ENCODE results near the gene FUBP3. TPM values are rescaled to one million over a fixed set of nuclear protein-coding genes. Genes with fewer than 3 reads are reported as not detected.

The FUBP3 gene
- total RNA-seq, 1 donor from 2014 or later, result 39.6 TPM

GRCh38 chr9:130660683-130661450 lies 81.5 kb downstream of the FUBP3 start:
- DNase-seq (ENCODE audit: extremely low read depth, low read depth, low spot score), result no peak

DNA sequence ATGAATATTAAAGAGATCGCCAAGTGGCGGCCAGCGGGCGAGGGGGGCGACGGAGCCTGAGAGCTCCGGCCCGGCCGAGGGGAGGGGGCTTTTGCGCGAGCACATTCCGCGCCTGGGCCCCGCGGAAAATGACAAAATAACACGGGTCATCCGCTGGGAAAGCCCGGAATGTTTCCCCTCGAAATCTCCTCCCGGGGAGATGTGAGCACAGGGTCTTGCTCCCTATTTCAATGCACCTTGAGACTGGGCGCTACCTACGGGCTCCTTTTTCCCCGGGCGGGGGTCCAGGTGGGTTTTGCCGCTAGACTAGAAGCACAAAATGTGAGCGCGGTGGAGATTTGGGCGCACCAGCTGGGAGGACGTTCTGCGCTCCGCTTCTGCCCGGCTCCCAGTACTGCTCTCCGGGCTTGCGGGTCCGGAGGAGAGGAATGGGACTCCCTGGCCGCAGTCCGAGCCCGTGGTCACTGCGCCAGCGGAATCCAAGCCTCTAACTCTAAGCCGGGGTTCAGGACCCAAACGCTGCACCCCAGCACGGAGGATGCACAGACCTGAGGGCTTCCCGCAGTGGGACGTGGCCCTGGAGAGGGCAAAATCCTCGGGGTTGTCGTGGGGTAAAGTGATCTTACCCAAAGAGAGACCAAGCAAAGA lies 82.2 kb downstream of the FUBP3 start:
- no peak for DNase-seq (ENCODE audit: extremely low read depth, low read depth, low spot score)

DNA sequence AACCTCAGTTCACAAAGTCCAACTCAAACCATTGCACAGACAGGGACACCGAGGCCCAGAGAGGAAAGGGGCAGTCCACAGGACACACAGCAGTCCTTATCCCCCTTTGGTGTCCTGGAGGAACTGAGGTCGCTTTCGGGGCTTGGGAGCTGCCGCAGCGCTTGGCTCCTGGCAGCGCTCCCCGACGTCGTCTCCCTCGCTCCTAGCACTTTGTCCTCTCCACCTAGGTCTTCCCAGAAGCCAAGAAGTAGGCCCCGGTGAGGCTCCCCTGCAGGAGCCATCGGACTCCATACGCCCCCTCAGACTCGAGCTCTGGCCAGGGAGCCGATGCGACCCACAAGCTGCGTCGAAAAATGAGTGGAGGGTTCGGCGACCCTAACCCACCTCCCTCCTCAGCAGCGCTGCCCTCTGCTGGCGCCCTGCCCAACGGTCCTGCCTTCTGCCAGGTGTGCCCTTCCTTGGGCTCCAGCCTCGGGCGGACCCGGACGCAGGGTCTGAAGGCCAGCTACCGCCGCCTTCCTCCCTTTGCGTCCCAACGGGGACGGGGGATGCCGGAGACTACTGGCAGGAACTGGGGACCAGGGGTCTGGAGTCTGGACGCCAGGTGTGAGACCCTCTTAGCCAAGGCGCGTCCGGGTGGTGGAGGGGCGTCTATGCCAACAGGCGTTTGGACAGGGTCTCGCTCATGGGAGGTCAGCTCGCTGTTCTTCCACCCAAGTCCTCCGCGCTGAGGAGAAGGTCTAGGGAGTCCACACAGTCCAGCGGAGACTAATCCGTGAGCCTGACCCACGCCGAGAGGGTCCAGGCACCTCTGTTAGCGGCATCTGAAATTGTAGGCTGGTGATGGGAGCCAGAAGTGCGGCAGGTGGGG lies 83.0 kb downstream of the FUBP3 start:
- DNase-seq (ENCODE audit: extremely low read depth, low read depth, low spot score), result no peak

DNA sequence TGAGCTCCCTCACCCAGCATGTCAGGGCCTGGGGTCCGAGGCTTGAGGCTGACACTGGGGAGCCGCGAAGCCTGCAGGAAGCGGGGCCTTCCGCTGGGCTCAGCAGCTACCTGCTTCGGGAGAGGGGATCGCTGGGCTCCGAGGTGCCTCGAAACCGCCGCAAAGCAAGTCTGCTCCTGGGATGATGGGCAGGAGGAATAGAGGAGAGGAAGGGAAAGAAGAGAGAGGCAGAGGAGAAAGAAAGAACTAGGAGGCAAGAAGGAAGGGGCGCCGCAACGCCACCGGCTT lies 83.5 kb downstream of the FUBP3 start:
- DNase-seq (ENCODE audit: extremely low read depth, low read depth, low spot score), result no peak

- DNase-seq (ENCODE audit: extremely low read depth, low read depth, low spot score), result no peak
Observed at GRCh38 chr9:130663258-130663976, 84.0 kb downstream of the FUBP3 start.

DNA sequence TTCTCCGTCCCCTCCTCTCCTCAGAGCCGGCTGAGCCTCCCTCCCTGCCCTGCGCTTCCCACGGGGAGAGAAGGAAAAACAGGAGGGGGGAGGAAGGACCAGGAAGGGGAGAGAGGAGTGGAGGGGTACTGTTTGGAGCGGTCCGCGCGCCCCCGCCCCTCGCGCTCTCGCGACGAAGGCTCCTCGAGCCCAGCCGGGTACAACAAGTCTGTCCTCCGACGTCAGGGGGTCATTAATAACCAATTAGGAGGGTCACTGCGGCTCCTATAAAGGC lies 84.5 kb downstream of the FUBP3 start:
- no peak for DNase-seq (ENCODE audit: extremely low read depth, low read depth, low spot score)

- DNase-seq (ENCODE audit: extremely low read depth, low read depth, low spot score), result no peak
Observed at GRCh38 chr9:130664251-130665028, 85.1 kb downstream of the FUBP3 start, which contains the start of gene PRDM12. Gene PRDM12 (plus strand): TSS chr9:130664594. CDS start chr9:130664654, 60 bp downstream.

- DNase-seq (ENCODE audit: extremely low read depth, low read depth, low spot score), result no peak
Observed at GRCh38 chr9:130665029-130665430, 85.7 kb downstream of the FUBP3 start.

- DNase-seq (ENCODE audit: extremely low read depth, low read depth, low spot score), result no peak
Observed at GRCh38 chr9:130665431-130666392, 86.3 kb downstream of the FUBP3 start.

GRCh38 chr9:130666393-130667119 lies 87.2 kb downstream of the FUBP3 start:
- no peak for DNase-seq (ENCODE audit: extremely low read depth, low read depth, low spot score)

DNA sequence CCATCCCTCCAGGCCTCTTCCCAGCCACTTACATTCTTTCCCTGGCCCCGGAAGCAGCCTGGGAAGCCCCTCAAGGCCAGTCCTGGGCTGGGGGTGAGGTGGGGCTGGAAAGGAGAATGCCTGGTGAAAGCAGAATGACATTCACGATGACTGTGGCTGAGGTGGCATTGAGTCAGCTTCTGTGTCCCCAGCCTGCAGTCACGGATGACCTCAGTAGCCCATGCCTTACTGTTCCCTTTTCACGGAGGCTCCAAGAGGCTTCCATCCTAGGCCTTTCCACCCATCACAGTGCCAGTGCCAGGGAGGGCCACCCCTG lies 87.7 kb downstream of the FUBP3 start:
- no peak for DNase-seq (ENCODE audit: extremely low read depth, low read depth, low spot score)

DNA sequence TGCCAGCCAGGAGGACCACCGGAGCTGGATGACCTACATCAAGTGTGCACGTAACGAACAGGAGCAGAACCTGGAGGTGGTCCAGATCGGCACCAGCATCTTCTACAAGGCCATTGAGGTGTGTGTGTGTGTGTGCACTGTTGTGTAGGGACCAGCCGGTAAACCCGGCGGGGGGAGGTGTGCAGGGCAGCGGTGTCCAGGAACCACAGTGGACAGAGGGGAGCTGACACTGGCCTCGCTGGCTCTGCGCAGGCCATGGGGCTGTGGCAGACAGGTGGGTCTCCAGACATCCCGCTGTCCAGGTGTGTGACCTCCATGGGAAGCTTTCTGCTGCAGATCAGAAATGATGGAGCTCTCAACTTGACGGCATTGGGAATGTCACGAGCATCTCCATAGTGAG lies 88.8 kb downstream of the FUBP3 start:
- no peak for DNase-seq (ENCODE audit: extremely low read depth, low read depth, low spot score)

GRCh38 chr9:130668659-130669058 lies 89.3 kb downstream of the FUBP3 start:
- DNase-seq (ENCODE audit: extremely low read depth, low read depth, low spot score), result no peak

DNA sequence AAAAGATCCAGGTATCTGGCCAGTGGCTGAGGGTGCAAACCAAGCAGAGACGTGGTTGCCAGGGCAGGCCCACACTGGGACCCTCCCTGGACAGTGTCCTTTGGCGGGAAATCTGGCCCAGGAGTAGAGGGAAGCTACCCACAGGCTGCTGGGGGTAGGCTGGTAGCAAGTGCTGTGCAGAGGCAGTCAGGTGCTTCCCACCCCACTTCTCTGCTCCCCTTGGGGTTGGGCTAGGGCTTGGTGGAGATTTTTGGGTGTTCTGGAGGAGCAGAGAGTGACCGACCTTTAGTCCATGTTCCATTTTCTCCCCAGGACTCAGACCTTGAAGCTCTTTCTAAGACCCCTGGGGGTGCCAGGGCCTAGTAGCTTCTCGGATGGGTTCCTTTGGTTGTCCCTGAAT lies 90.6 kb downstream of the FUBP3 start:
- DNase-seq (ENCODE audit: extremely low read depth, low read depth, low spot score), result no peak

GRCh38 chr9:130670644-130671043 lies 91.3 kb downstream of the FUBP3 start:
- no peak for DNase-seq (ENCODE audit: extremely low read depth, low read depth, low spot score)

DNA sequence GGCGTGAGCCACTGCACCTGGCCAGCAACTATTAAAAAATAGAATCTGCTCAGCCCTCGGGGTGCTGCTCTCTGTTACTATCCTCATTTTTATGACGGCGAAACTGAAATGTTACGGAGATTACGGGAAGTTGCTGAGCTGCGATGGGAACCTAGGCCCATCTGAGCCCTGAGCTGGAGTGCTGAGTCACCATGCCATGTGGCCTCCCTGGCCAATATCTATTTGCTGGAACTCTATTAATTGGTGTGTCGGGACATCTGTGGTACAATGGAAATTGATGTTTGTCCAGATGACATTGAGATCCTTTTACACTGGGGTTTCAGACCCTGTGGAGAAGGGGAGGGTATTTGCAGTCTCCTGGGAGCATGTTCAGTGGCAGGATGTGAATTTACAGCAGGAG lies 93.1 kb downstream of the FUBP3 start:
- DNase-seq (ENCODE audit: extremely low read depth, low read depth, low spot score), result no peak

GRCh38 chr9:130672933-130673615 lies 93.7 kb downstream of the FUBP3 start:
- DNase-seq (ENCODE audit: extremely low read depth, low read depth, low spot score), result no peak

- DNase-seq (ENCODE audit: extremely low read depth, low read depth, low spot score), result no peak
Observed at GRCh38 chr9:130675396-130675795, 96.0 kb downstream of the FUBP3 start.
